Neuronal stem cell (in vitro differentiated cells): ENCODE data around the gene S100A13.

Source experiments
- DNase-seq: peaks from one replicate; pipeline ENCODE4 v3.0.0-alpha.2; 2013; ENCODE audit warnings: low spot score
- H2AFZ ChIP-seq: one replicate; pipeline ENCODE4 v1.6.1; 2013; ENCODE audit warnings: mild to moderate bottlenecking, low read length, inconsistent platforms
- H2AK5ac ChIP-seq: 2 replicates; pipeline ENCODE4 v1.6.1; 2013; ENCODE audit warnings: low read depth, mild to moderate bottlenecking, inconsistent platforms, low read length, moderate library complexity, mixed read lengths
- H2BK120ac ChIP-seq: 2 replicates; pipeline ENCODE4 v1.6.1; 2013; ENCODE audit warnings: low read depth, mild to moderate bottlenecking, inconsistent platforms, low read length, moderate library complexity, mixed read lengths
- H2BK12ac ChIP-seq: one replicate; pipeline ENCODE4 v1.6.1; 2013; ENCODE audit warnings: low read length, inconsistent platforms
- H2BK15ac ChIP-seq: 2 replicates; pipeline ENCODE4 v1.6.1; 2013; ENCODE audit warnings: mild to moderate bottlenecking, low read length, inconsistent platforms, mixed read lengths
- H2BK5ac ChIP-seq: one replicate; pipeline ENCODE4 v1.6.1; 2013; ENCODE audit warnings: inconsistent platforms, mild to moderate bottlenecking, low read length, moderate library complexity
- H3K14ac ChIP-seq: one replicate; pipeline ENCODE4 v1.6.1; 2013; ENCODE audit warnings: low read length, inconsistent platforms
- H3K18ac ChIP-seq: 2 replicates; pipeline ENCODE4 v1.6.1; 2013; ENCODE audit warnings: low read length, inconsistent platforms
- H3K23ac ChIP-seq: 2 replicates; pipeline ENCODE4 v1.6.1; 2013; ENCODE audit warnings: low read depth, mild to moderate bottlenecking, mixed read lengths, low read length, inconsistent platforms; ENCODE audit not compliant: poor library complexity
- H3K27ac ChIP-seq: replicated peaks from 3 replicates; pipeline ENCODE4 v1.5.1; 2013; ENCODE audit warnings: low read length, inconsistent platforms
- H3K27me3 ChIP-seq, 3 experiments: 2 replicates each; pipeline ENCODE4 v1.6.1; 2013; ENCODE audit warnings: low read length in 3 of 3, mild to moderate bottlenecking in 2 of 3, inconsistent platforms in 1 of 3, low read depth in 1 of 3, mixed read lengths in 1 of 3, moderate library complexity in 1 of 3; ENCODE audit not compliant: control insufficient read depth in 3 of 3, insufficient read depth in 3 of 3
- H3K36me3 ChIP-seq, 2 donors: replicated peaks in 1 of 2; 2 replicates each; pipeline ENCODE4 v1.6.1; 2013; ENCODE audit warnings: low read length in 2 of 2; ENCODE audit not compliant: control insufficient read depth in 2 of 2, insufficient read depth in 2 of 2
- H3K4ac ChIP-seq: 2 replicates; pipeline ENCODE4 v1.6.1; 2013; ENCODE audit warnings: inconsistent platforms, mild to moderate bottlenecking, low read length, moderate library complexity
- H3K4me1 ChIP-seq, 2 donors: 1 replicate in 1 of 2; 2 replicates in 1 of 2; pipeline ENCODE4 v1.6.1; 2013; ENCODE audit warnings: low read length in 2 of 2, low read depth in 1 of 2; ENCODE audit not compliant: control insufficient read depth in 2 of 2, insufficient read depth in 1 of 2
- H3K4me2 ChIP-seq: one replicate; pipeline ENCODE4 v1.6.1; 2013; ENCODE audit warnings: mild to moderate bottlenecking, low read length, inconsistent platforms; ENCODE audit not compliant: insufficient read depth, poor library complexity, severe bottlenecking
- H3K4me3 ChIP-seq, 2 donors: 2 replicates each; pipeline ENCODE4 v1.5.1; 2013; ENCODE audit warnings: low read length in 2 of 2, mild to moderate bottlenecking in 2 of 2, inconsistent platforms in 1 of 2, moderate library complexity in 1 of 2
- H3K79me1 ChIP-seq: one replicate; pipeline ENCODE4 v1.6.1; 2013; ENCODE audit warnings: low read depth, mild to moderate bottlenecking, inconsistent platforms, low read length, moderate library complexity
- H3K9ac ChIP-seq: one replicate; pipeline ENCODE4 v1.6.1; 2013; ENCODE audit warnings: mild to moderate bottlenecking, low read depth, low read length, inconsistent platforms; ENCODE audit not compliant: poor library complexity
- H3K9me3 ChIP-seq, 2 donors: replicated peaks in 1 of 2; 2 replicates each; pipeline versions ENCODE3 to v1.6.1; 2013; ENCODE audit warnings: low read length in 2 of 2, mild to moderate bottlenecking in 2 of 2, inconsistent platforms in 1 of 2, low read depth in 1 of 2, mixed read lengths in 1 of 2, moderate library complexity in 1 of 2; ENCODE audit not compliant: control insufficient read depth in 2 of 2, insufficient read depth in 1 of 2
- H4K8ac ChIP-seq: one replicate; pipeline ENCODE4 v1.6.1; 2013; ENCODE audit warnings: low read depth, mild to moderate bottlenecking, inconsistent platforms, low read length, moderate library complexity
- H4K91ac ChIP-seq: one replicate; pipeline ENCODE4 v1.6.1; 2013; ENCODE audit warnings: low read length, low read depth, mild to moderate bottlenecking, inconsistent platforms; ENCODE audit not compliant: poor library complexity
- WGBS, 2 donors: extraction: QIAGEN DNeasy Blood & Tissue Kit; methylation state at CpG; one replicate each; pipeline ENCODE4 v1.1.7; 2013; ENCODE audit warnings: missing lambda C conversion rate in 2 of 2, mixed read lengths in 1 of 2; ENCODE audit not compliant: insufficient read length in 2 of 2, insufficient replicate concordance in 1 of 2; ENCODE audit errors: extremely low coverage in 2 of 2; 5-methylcytosine and 5-hydroxymethylcytosine counted together

Gene S100A13

GRCh38 chr1:153612755-153613331 is 14.5 kb downstream of the S100A13 start, which contains the start of gene S100A16:
Gene S100A16 (minus strand): TSS chr1:153613137. CDS start chr1:153608151, 4,986 bp downstream.
- Histone ChIP-seq H2BK120ac (peak within 1 kb of the TSS; percentile 40), H3K36me3 (no peaks in the 10 kb centered on the region), H3K23ac (peak within 1 kb of the TSS; percentile 38), H3K14ac (no peak within 1 kb of the TSS), H3K9ac (peak within 1 kb of the TSS; percentile 25), H2AFZ (peak within 1 kb of the TSS; percentile 80), H3K79me1 (no peaks in the 10 kb centered on the region), H3K18ac (peak within 1 kb of the TSS; percentile 77), H2BK5ac (no peak within 1 kb of the TSS), H3K4ac (peak within 1 kb of the TSS; percentile 42), H3K27me3 (no peaks in the 10 kb centered on the region), H3K4me1 (peaks cover 20 to 28% of the 10 kb centered on the region in 2 donors), H3K4me2 (peak within 1 kb of the TSS; percentile 21), H4K8ac (no peak within 1 kb of the TSS), H3K4me3 (peak within 1 kb of the TSS in 1 of 2 donors; percentile 14), H2BK12ac (peak within 1 kb of the TSS; percentile 52), H4K91ac (no peak within 1 kb of the TSS), H3K9me3 (no peaks in the 10 kb centered on the region), H2BK15ac (peak within 1 kb of the TSS; percentile 76), H3K27ac (no peak within 1 kb of the TSS), H2AK5ac (peak within 1 kb of the TSS; percentile 18)
- WGBS, 2 donors: no CpG with 5 or more reads among the region's 9 CpGs
- DNase-seq: no peak

- H2BK5ac ChIP-seq: no peak overlapping the region
Measured at GRCh38 chr1:153612111-153612754, 15.1 kb downstream of the S100A13 start.

GRCh38 chr1:153611356-153611755 is 15.9 kb downstream of the S100A13 start:
- no peak overlapping the region for H3K9ac ChIP-seq
- H2BK15ac ChIP-seq: no peak overlapping the region
- no peak overlapping the region for H3K18ac ChIP-seq
- no peak overlapping the region for H3K14ac ChIP-seq
- no peak overlapping the region for H3K23ac ChIP-seq
- H2BK120ac ChIP-seq: no peak overlapping the region
- DNase-seq: no peak
- no peak overlapping the region for H3K4me2 ChIP-seq
- no CpG with 5 or more reads among the region's 1 CpG for WGBS, 2 donors
- H3K9me3 ChIP-seq: no peaks in the 10 kb centered on the region
- peak overlapping the region; percentile 80 for H2AFZ ChIP-seq
- no peak overlapping the region for H4K91ac ChIP-seq
- peaks cover 21 to 28% of the 10 kb centered on the region in 2 donors for H3K4me1 ChIP-seq
- H2BK5ac ChIP-seq: no peak overlapping the region
- H3K79me1 ChIP-seq: no peaks in the 10 kb centered on the region
- no peak overlapping the region for H4K8ac ChIP-seq
- no peak overlapping the region for H3K4me3 ChIP-seq
- H2BK12ac ChIP-seq: no peak overlapping the region
- no peaks in the 10 kb centered on the region for H3K27me3 ChIP-seq
- H3K4ac ChIP-seq: no peak overlapping the region
- H2AK5ac ChIP-seq: no peak overlapping the region
- no peaks in the 10 kb centered on the region for H3K36me3 ChIP-seq
- no peak overlapping the region for H3K27ac ChIP-seq

More at GRCh38 chr1:153612111-153612754, 15.1 kb downstream of the S100A13 start:
- H2BK12ac ChIP-seq: peak overlapping the region; percentile 52
- peak overlapping the region; percentile 1 for H2BK120ac ChIP-seq
- H3K14ac ChIP-seq: no peak overlapping the region
- no peak overlapping the region for H2AK5ac ChIP-seq
- H4K91ac ChIP-seq: no peak overlapping the region
- H3K4me1 ChIP-seq: peaks cover 20 to 28% of the 10 kb centered on the region in 2 donors
- H3K18ac ChIP-seq: peak overlapping the region; percentile 77
- no peak overlapping the region for H3K27ac ChIP-seq
- WGBS, 2 donors: no CpG with 5 or more reads among the region's 11 CpGs
- H3K9ac ChIP-seq: peak overlapping the region; percentile 25
- no peak overlapping the region for H3K23ac ChIP-seq
- no peaks in the 10 kb centered on the region for H3K36me3 ChIP-seq
- H3K4me2 ChIP-seq: peak overlapping the region; percentile 21
- no peaks in the 10 kb centered on the region for H3K9me3 ChIP-seq
- peak overlapping the region; percentile 76 for H2BK15ac ChIP-seq
- no peak for DNase-seq
- no peak overlapping the region for H4K8ac ChIP-seq
- no peak overlapping the region for H3K4ac ChIP-seq
- peak overlapping the region; percentile 80 for H2AFZ ChIP-seq
- no peaks in the 10 kb centered on the region for H3K79me1 ChIP-seq
- peak overlapping the region in 1 of 2 donors; percentile 14 for H3K4me3 ChIP-seq
- H3K27me3 ChIP-seq: no peaks in the 10 kb centered on the region

- H2AFZ ChIP-seq: no peak overlapping the region
- no peak overlapping the region for H3K4me3 ChIP-seq
- no peak overlapping the region for H3K18ac ChIP-seq
- H3K4ac ChIP-seq: no peak overlapping the region
- WGBS, 2 donors: no CpG with 5 or more reads among the region's 7 CpGs
- H3K27me3 ChIP-seq: no peaks in the 10 kb centered on the region
- peaks cover 21 to 28% of the 10 kb centered on the region in 2 donors for H3K4me1 ChIP-seq
- H3K36me3 ChIP-seq: no peaks in the 10 kb centered on the region
- H4K91ac ChIP-seq: no peak overlapping the region
- H2BK12ac ChIP-seq: no peak overlapping the region
- H2BK15ac ChIP-seq: no peak overlapping the region
- H3K9me3 ChIP-seq: no peaks in the 10 kb centered on the region
- peak overlapping the region; percentile 22 for H2AK5ac ChIP-seq
- no peak overlapping the region for H2BK120ac ChIP-seq
- H3K27ac ChIP-seq: no peak overlapping the region
- H4K8ac ChIP-seq: no peak overlapping the region
- H3K9ac ChIP-seq: no peak overlapping the region
- no peak overlapping the region for H3K14ac ChIP-seq
- H3K23ac ChIP-seq: no peak overlapping the region
- no peak overlapping the region for H3K4me2 ChIP-seq
- no peaks in the 10 kb centered on the region for H3K79me1 ChIP-seq
- H2BK5ac ChIP-seq: no peak overlapping the region
- DNase-seq: no peak
Measured at GRCh38 chr1:153610811-153611301, 16.4 kb downstream of the S100A13 start.
